ENCODE data around the gene SH2B2.
A peak's percentile ranks its signal among the peaks of the same experiment; 100 is the strongest.
"Not testable (repeated sequence)": the region's sequence is repeated elsewhere in the genome, so short reads cannot be mapped to it uniquely, and the experiment has no call there.

The SH2B2 gene

GRCh38 chr7:102287111-102287980 lies 678 bp downstream of the SH2B2 start:
- peak; percentile 48 for DNase-seq (ENCODE audit: low spot score)

GRCh38 chr7:102287981-102288278 lies 1.3 kb downstream of the SH2B2 start:
- DNase-seq (ENCODE audit: low spot score): no peak

- no peak for DNase-seq (ENCODE audit: low spot score)
Measured at GRCh38 chr7:102288285-102288930, 1.7 kb downstream of the SH2B2 start.

GRCh38 chr7:102289057-102289456 lies 2.4 kb downstream of the SH2B2 start:
- peak; percentile 54 for DNase-seq (ENCODE audit: low spot score)

GRCh38 chr7:102291056-102291915 lies 4.6 kb downstream of the SH2B2 start:
- DNase-seq (ENCODE audit: low spot score): peak; percentile 74

- no peak for DNase-seq (ENCODE audit: low spot score)
Measured at GRCh38 chr7:102291916-102292267, 5.2 kb downstream of the SH2B2 start.

GRCh38 chr7:102292813-102293798 lies 6.4 kb downstream of the SH2B2 start:
- no peak for DNase-seq (ENCODE audit: low spot score)

- no peak for DNase-seq (ENCODE audit: low spot score)
Measured at GRCh38 chr7:102294589-102294988, 7.9 kb downstream of the SH2B2 start.

GRCh38 chr7:102295346-102296178 lies 8.9 kb downstream of the SH2B2 start:
- no peak for DNase-seq (ENCODE audit: low spot score)

- DNase-seq (ENCODE audit: low spot score): no peak
Measured at GRCh38 chr7:102296179-102296438, 9.4 kb downstream of the SH2B2 start.

- DNase-seq (ENCODE audit: low spot score): no peak
Measured at GRCh38 chr7:102296514-102296913, 9.8 kb downstream of the SH2B2 start.

- DNase-seq (ENCODE audit: low spot score): no peak
Measured at GRCh38 chr7:102297487-102298218, 11.0 kb downstream of the SH2B2 start.

GRCh38 chr7:102300643-102301221 lies 14.1 kb downstream of the SH2B2 start:
- no peak for DNase-seq (ENCODE audit: low spot score)

- not testable (repeated sequence) for DNase-seq (ENCODE audit: low spot score)
Measured at GRCh38 chr7:102301367-102301766, 14.7 kb downstream of the SH2B2 start.

- DNase-seq (ENCODE audit: low spot score): no peak
Measured at GRCh38 chr7:102302025-102302424, 15.4 kb downstream of the SH2B2 start.

- no peak for DNase-seq (ENCODE audit: low spot score)
Measured at GRCh38 chr7:102303669-102304422, 17.2 kb downstream of the SH2B2 start.

- no peak for DNase-seq (ENCODE audit: low spot score)
Measured at GRCh38 chr7:102304668-102305067, 18.0 kb downstream of the SH2B2 start.

GRCh38 chr7:102305414-102306268 lies 19.0 kb downstream of the SH2B2 start:
- DNase-seq (ENCODE audit: low spot score): no peak
